Measurements from ENCODE around the gene RNF115.

DNA sequence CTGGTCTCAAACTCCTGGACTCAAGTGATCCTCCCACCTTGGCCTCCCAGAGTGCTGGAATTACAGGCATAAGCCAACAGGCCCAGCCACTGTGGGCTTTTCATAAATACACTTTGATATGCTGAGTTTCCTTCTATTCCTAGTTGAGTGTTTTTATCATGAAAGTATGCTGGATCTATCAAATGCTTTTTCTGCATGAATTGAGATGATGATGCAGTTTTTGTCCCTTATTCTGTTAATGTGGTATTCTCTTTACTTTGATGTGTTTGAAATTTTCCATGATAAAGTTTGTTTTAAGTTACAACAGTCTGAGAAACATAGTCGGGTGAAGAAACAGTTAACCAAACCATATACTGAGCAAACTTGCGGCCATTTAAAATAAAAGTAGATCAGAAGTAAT, 24.1 kb downstream of the RNF115 start:
- TF ChIP-seq, protein P1, sequence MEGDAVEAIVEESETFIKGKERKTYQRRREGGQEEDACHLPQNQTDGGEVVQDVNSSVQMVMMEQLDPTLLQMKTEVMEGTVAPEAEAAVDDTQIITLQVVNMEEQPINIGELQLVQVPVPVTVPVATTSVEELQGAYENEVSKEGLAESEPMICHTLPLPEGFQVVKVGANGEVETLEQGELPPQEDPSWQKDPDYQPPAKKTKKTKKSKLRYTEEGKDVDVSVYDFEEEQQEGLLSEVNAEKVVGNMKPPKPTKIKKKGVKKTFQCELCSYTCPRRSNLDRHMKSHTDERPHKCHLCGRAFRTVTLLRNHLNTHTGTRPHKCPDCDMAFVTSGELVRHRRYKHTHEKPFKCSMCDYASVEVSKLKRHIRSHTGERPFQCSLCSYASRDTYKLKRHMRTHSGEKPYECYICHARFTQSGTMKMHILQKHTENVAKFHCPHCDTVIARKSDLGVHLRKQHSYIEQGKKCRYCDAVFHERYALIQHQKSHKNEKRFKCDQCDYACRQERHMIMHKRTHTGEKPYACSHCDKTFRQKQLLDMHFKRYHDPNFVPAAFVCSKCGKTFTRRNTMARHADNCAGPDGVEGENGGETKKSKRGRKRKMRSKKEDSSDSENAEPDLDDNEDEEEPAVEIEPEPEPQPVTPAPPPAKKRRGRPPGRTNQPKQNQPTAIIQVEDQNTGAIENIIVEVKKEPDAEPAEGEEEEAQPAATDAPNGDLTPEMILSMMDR (IDR thresholded peaks at IDR 0.05) = no peak
- TF ChIP-seq POLR2A (IDR thresholded peaks at IDR 0.05) = no peak

All from right lobe of liver (tissue), 4 donors.